Mesenteric fat pad (tissue), 1 donor: ENCODE results near the gene TASOR. TPM values are rescaled to one million over a fixed set of nuclear protein-coding genes. Genes with fewer than 3 reads are reported as not detected.
"Not testable (repeated sequence)": the region's sequence is repeated elsewhere in the genome, so short reads cannot be mapped to it uniquely, and the experiment has no call there.

Experiments used
- DNase-seq: peaks from one replicate; pipeline ENCODE4 v3.0.0-alpha.2; 2020; ENCODE audit warnings: low spot score
- long read RNA-seq: library from polyadenylated mRNA; unstranded; transcript quantifications from one replicate; pipeline ENCODE4 v2.0.0, GENCODE V29; 2020
- total RNA-seq: library from RNA; stranded (reverse); fragmentation: NEBNext Ultra II Directional; extraction: Animal tissue kit (Norgen Biotek cat#: 25700); gene quantifications from one replicate; pipeline ENCODE4 v1.2.1, GENCODE V29; 2021
- donor health status: DM: yes; HTN: yes; CAD: no.

Gene TASOR, protein sequence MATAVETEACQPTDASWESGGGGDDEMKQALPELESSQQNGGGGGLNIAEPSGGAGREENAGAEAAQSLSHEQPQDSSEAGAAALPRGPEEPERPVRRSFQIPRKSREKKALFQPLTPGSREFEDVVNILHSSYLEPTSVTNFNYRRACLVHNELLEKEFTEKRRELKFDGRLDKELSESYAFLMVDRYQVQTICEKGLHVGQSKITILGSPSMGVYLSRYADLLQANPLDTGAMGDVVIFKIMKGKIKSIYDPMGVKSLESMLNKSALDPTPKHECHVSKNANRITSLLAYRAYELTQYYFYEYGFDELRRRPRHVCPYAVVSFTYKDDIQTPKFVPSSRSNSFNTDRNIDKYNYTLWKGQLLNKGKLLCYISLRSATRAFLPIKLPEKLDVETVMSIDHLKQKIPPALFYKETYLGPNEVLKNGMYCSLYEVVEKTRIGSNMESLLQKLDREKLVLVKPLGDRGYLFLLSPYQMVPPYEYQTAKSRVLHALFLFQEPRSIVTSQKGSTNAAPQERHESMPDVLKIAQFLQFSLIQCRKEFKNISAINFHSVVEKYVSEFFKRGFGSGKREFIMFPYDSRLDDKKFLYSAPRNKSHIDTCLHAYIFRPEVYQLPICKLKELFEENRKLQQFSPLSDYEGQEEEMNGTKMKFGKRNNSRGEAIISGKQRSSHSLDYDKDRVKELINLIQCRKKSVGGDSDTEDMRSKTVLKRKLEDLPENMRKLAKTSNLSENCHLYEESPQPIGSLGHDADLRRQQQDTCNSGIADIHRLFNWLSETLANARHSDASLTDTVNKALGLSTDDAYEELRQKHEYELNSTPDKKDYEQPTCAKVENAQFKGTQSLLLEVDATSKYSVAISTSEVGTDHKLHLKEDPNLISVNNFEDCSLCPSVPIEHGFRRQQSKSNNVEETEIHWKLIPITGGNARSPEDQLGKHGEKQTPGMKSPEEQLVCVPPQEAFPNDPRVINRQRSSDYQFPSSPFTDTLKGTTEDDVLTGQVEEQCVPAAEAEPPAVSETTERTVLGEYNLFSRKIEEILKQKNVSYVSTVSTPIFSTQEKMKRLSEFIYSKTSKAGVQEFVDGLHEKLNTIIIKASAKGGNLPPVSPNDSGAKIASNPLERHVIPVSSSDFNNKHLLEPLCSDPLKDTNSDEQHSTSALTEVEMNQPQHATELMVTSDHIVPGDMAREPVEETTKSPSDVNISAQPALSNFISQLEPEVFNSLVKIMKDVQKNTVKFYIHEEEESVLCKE (N-terminal part only)
- 47.9 TPM for total RNA-seq
- long read RNA-seq, partial matches to known transcripts = 6 of 7 reads
- long read RNA-seq, other reads (novel, unspliced or antisense) = 1 of 7 reads

DNA sequence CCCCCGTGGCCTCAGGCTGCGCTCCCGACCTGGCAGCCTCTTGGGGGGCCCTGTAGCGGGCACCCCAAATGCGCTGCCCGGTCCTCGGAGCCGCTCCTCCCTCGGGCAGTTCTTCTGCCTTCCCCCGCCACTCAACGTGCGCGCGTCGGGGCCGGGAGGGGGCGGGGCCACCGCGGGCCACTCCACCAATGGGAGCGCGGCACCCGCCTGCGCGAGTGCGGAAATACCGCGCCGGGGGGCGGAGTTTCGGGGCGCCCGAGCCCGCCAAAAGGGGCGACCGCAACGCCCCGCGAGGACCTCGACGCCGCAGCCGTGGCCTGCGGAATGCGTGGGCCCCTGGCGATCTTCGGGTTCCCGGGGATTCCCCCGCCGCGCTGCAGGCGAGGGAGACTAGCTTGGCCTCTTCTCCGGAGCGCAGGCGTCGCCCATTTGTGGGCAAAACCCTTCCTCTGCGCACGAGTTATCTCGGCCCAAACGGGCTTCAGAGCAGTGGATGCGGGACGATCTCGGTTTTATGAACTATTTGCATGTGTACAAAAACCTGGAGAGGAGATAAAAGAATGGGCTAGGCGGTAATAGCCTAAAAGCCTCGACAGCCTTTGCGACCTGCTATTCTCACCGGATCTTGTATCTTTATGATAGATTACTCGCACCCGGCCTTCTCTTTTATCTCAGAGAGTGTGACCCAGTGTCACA lies at the start of gene TASOR:
Gene TASOR, minus strand, starts transcription at position 144 of the 696 bp plus-strand sequence. CDS start 259 bp downstream, outside the sequence.
- DNase-seq = peak; percentile 95

DNA sequence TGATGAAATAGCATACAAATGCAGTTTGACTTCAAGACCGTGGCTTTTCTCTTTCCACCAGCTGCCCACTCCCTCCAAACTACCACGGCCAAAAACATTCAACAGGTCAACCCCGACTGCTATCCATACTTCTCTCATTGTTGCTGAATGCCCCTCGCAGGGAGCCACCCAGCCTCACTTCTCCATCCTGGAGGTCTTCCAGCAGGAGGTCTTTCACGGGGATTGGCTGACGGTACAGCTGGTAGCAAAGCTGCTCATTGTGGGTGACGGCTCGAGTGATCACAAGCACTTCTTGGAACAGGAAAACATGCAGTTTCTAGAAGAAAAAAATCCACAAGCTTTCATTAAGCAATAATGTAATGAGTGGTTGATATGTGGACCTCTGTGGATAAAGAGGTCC lies 49.0 kb upstream of the TASOR start:
- no peak for DNase-seq

DNA sequence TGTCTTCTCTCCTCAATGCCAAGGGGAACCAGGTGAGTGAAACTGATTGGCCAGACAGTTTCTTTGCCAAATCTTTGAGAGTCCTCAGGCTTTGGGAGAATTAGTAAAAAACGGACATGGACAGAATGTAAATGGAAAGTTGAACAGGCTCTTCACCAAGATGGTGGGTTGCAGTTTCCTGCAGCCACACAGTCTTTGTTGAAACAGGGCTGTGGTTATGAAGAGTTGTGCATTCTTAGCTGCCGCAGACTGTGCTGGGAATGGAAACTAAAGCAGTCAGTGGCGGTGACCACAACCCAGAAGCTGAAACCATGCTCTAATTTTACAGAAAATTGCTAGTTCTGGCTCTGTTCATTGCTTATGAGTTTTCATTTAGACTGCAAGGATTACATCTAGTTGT lies 42.1 kb upstream of the TASOR start:
- no peak for DNase-seq

DNA sequence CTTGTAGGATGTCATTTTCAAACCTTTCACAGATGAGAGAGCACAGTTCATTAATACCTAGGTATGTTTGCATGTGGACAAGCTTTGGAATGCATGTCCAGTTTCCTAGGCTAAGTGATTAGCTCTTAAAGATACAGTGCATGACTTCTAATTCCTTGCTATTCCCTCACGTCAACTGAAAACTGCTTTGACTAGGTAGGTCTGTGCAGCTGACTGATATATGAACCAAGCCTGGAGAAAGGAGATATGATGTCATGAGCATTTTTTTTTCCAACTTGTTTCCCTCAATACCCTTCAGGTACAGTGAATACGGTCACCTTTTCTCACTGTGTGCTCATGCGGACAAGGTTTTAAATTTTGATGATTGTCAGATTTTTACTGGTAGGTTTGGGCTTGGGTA lies 41.6 kb upstream of the TASOR start:
- DNase-seq = no peak

DNA sequence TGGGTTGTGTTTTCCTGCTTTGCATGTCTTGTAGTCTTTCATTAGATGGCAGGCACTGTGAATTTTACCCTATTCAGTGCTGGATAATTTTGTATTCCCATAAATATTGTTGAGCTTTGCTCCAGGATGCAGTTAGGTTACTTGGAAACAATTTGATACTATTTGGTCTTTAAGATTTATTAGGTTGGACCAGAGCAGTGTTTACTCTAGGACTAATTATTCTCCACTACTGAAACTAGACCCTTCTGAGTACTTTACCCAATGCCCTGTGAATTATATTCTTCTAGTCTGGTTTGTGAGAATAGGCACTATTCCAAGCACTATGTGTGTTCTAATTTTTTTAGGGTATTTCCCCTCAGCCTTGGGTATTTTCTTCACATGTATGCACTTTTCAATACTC lies 37.8 kb upstream of the TASOR start:
- DNase-seq = no peak

DNA sequence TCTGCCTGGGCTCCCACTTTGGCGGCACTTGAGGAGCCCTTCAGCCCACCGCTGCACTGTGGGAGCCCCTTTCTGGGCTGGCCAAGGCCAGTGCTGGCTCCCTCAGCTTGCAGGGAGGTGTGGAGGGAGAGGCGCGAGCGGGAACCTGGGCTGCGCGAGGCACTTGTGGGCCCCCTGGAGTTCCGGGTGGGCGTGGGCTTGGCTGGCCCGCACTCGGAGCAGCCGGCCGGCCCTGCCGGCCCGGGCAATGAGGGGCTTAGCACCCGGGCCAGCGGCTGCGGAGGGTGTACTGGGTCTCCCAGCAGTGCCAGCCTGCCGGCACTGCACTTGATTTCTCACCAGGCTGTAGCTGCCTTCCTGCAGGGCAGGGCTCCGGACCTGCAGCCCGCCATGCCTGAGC lies 35.7 kb upstream of the TASOR start:
- not testable (repeated sequence) for DNase-seq

DNA sequence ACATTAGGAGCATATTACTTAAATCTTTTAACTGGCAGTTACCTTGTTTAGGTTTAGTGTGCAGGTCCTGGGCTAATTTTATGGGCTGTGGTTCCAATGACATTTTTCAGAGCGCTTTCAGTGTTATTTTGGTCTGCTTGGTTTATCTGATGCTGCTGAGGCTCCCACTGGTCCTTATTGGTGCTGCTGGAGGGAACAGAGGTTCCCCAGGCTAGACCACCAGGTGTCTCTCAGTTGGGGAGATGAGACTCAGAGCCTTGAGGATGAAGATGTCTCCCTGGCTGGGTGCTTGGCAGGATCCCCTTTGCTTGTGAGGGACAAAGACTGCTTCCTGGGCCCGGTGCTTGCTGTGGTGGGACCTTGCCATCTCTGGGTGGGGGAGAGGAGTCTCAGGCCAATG lies 28.3 kb upstream of the TASOR start:
- no peak for DNase-seq

DNA sequence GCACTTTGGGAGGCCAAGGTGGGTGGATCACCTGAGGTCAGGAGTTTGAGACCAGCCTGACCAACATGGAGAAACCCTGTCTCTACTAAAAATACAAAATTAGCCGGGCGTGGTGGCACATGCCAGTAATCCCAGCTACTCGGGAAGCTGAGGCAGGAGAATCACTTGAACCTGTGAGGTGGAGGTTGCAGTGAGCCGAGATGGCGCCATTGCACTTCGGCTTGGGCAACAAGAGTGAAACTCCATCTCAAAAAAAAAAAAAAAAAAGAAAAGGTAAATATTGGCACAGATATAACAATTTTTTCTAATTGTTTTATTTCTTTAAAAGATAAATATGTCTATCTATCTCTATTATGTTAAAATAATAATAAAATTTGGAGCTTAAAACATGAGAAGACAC lies 24.3 kb upstream of the TASOR start:
- not testable (repeated sequence) for DNase-seq

DNA sequence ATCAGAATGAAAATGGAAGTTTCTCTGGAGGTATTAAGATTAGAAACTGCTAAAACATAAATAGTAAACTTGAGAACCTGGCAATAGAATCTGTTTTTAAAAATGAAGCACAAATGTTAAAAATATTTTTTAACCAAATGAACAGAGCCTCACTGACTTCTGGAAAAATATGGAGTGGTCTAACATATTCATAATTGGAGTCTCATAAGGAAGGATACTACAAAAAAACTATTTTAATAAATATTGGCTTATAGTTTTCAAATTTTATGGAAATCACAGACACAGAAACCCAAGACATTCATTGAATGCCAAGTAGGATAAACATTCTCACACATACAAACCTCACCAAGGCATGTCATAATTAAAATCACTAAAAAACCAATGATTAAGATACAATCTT lies 23.6 kb upstream of the TASOR start:
- DNase-seq = no peak

DNA sequence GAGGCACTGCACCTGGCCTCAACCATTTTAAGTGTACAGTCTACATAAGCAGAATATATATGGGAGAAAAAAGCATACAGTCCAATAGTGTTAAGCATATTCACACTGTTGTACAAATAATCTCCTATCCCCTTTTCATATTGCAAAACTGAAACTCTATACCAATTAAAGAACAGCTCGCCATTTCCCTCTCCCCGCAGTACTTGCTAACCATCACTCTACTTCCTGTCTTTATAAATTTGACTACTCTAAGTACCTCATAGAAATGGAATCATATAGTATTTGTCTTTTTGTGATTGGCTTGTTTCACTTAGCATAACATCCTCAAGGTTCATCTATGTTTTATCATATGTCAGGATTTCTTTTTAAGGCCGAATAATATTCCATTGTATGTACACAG lies 21.6 kb upstream of the TASOR start:
- DNase-seq = no peak

DNA sequence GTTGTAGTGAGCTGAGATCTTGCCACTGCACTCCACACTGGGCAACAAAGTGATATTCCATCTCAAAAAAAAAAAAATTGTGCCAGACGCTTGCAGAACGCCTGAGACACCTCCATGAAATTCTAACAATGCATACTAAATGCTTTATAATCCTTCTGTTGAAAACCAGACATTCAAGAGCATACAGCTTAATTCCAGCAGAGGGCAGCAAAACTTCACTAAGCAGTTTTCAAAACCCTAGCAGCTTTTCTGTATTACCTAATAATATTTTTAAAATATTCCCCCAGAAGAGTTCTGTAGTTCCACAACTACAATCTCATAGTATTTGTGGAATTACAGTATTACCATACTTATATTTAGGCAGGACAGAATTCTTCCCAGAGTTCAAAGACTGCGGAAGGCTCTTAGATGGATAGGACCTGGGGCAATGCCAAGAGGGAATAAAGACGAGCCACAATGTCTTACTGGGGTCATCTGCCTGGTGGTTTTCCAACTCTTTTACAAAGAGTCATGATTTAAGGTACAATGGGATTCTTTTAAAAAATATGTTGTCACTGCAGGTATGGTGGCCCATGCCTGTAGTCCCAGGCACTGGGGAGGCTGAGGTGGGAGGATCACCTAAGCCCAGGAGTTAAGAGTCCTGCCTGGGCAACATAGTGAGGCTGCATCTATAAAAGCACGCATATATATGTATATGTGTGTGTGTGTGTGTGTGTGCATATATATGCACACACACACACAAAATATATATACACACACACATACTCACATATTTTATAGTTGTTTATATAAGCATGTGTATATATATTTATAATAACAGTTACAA lies 19.6 kb upstream of the TASOR start:
- DNase-seq = no peak

DNA sequence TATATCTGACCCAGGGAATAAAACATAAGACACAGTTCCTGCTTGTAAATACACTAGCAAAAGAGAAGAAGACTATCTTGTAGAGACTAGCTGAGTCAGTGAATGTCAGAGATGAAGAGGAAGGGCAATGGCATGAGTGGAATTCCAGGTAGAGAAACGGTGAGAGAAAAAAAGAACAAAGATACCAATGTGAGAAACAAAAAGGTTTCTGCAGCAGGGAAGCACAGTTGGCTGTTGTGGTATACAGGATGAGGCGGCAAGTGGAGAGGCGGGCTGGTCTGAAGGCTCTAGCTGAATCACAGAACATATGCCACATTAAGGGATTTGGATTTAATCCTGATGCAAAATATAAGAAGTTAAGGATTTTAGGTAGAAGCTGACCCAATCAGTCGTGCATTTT lies 17.1 kb upstream of the TASOR start:
- no peak for DNase-seq

DNA sequence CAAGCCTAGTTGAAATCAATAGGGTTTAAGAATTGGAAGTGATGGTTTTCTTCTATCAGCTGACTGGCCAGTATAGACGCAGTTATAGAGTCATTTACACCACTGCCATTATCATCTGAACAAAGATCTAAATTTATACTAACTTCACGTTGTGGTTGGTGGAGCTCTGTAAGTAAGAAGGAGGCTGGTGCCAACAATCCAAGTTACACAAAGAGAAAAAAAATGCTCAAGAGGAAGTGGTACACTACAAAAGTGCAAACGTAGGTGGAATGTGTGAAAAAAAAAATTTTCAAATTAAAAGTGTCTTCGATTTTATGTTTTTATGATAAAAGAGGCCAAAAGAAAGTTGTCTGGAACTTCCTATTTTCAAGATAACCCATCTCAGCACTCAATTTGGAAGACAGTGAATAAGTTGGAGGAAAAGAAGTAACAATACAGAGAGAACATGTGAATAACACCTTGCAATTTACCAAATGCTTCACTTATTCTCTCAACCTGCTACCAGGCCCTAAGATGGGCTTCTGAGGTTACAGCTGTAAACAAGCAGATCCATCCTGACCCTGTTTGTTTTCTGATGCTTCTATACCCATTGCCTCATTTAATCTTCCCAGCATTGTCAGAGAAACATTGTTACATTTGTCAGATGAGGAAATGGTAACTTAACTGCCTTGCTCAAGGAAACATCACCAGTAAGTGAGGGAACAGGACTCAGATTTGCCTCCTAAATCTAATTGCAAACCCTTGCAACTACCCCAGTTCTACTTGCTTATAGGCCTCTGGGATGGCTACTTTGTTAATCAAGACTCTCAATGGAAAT lies 12.0 kb upstream of the TASOR start:
- DNase-seq = no peak

DNA sequence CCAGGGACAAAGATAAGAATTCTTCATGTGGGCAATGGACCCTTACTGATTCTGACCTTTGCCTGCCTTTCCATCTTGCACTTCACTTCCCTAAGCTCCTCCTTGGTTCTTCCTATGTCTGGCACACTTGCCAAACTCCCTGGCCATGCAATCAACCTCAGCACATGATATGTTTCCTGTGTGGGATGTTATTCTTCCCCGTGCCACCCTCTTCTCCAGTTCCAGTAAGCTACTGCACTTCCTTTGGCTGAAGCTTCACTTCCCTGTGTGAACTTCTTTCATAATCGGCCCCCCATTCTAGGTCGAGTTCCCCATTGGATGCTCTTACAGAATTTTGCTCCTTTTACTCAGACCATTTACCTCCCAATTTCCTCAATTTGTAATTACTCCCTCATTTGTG lies 10.7 kb upstream of the TASOR start:
- DNase-seq = no peak

DNA sequence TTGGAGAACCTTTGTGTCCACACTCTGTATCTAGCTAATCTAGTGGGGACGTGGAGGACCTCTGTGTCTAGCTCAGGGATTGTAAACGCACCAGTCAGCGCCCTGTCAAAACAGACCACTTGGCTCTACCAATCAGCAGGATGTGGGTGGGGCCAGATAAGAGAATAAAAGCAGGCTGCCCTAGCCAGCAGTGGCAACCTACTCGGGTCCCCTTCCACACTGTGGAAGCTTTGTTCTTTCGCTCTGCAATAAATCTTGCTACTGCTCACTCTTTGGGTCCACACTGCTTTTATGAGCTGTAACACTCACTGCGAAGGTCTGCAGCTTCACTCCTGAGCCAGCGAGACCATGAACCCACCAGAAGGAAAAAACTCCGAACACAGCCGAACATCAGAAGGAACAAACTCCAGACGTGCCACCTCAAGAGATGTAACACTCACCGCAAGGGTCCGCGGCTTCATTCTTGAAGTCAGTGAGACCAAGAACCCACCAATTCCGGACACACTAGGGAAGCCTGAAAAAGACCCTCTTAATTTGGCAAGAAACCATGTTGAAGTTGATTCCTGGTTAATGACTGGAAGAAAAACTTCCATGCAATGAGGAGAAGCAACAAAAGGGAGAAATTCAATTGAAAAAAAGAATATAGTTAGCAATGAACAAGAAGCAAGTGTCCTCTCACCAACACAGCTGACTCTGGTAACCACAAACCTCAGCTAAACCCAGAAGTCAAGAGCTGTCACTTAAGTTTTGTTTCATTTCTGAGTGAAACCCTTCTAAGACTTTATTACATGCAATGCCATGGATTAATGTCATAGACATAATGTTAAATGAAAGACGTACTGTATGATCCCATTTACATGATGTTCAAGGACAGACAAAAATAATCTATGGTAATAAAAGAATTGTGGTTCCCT lies 9.7 kb upstream of the TASOR start:
- not testable (repeated sequence) for DNase-seq

DNA sequence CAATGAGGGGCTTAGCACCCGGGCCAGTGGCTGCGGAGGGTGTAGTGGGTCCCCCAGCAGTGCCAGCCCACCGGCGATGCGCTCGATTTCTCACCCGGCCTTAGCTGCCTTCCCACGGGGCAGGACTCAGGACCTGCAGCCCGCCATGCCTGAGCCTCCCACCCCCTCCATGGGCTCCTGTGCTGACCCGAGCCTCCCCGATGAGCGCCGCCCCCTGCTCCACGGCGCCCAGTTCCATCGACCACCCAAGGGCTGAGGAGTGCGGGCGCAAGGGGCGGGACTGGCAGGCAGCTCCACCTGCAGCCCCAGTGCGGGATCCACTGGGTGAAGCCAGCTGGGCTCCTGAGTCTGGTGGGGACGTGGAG lies 8.9 kb upstream of the TASOR start:
- not testable (repeated sequence) for DNase-seq

DNA sequence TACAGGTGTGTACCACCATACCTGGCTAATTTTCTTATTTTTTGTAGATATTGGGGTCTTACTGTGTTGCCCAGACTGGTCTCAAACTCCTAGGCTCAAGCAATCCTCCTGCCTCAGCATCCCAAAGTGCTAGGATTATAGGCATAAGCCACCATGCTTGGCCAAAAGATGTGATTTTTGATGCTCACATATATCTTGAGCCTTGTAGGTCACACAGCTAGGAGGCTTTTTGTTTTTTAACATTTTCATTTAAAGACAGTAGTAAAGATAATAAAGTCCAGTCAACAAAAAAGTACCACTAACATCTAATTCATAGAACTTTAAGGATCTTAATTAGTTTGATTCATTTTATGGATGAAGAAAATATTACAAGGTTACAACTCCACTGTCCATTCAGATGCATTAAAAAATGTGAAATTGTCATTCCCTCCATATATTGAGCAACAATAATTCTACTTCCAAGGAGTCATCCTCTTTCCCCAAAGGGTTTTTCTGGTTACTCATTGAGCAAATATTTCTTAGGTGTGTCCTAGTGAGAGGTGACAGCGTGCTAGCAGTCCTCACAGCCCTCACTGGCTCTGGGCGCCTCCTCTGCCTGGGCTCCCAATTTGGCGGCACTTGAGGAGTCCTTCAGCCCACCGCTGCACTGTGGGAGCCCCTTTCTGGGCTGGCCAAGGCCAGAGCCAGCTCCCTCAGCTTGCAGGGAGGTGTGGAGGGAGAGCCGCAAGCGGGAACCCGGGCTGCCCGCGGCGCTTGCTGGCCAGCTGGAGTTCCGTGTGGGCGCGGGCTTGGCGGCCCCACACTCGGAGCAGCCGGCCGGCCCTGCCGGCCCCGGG lies 8.3 kb upstream of the TASOR start:
- no peak for DNase-seq
